ENCODE results near the gene WDR27. TPM values are rescaled to one million over a fixed set of nuclear protein-coding genes. Genes with fewer than 3 reads are reported as not detected.

WDR27 gene
- polyA plus RNA-seq, 1 donor from 2014 or later = 35.8 TPM

- no peaks in the 10 kb centered on the region for H3F3A ChIP-seq (ENCODE audit: insufficient read depth, low read length, poor library complexity, severe bottlenecking)
- no peaks in the 10 kb centered on the region for H3K9me2 ChIP-seq (ENCODE audit: insufficient read depth, low read length)
- H3K27me3 ChIP-seq (ENCODE audit: insufficient read depth, low read depth, low read length) = no peaks in the 10 kb centered on the region
- H2AFZ ChIP-seq (ENCODE audit: low read depth, low read length) = no peak overlapping the region
- H3K4me2 ChIP-seq (ENCODE audit: low read length) = no peak overlapping the region
- no peak overlapping the region for H3K4me3 ChIP-seq (ENCODE audit: low read length)
- TF ChIP-seq, protein P1, sequence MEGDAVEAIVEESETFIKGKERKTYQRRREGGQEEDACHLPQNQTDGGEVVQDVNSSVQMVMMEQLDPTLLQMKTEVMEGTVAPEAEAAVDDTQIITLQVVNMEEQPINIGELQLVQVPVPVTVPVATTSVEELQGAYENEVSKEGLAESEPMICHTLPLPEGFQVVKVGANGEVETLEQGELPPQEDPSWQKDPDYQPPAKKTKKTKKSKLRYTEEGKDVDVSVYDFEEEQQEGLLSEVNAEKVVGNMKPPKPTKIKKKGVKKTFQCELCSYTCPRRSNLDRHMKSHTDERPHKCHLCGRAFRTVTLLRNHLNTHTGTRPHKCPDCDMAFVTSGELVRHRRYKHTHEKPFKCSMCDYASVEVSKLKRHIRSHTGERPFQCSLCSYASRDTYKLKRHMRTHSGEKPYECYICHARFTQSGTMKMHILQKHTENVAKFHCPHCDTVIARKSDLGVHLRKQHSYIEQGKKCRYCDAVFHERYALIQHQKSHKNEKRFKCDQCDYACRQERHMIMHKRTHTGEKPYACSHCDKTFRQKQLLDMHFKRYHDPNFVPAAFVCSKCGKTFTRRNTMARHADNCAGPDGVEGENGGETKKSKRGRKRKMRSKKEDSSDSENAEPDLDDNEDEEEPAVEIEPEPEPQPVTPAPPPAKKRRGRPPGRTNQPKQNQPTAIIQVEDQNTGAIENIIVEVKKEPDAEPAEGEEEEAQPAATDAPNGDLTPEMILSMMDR (IDR thresholded peaks at IDR 0.05; ENCODE audit: poor library complexity, severe bottlenecking) = no peak
- TF ChIP-seq EP300 (conservative IDR thresholded peaks at IDR 0.05; ENCODE audit: poor library complexity, severe bottlenecking) = no peak
- TF ChIP-seq, protein P2, sequence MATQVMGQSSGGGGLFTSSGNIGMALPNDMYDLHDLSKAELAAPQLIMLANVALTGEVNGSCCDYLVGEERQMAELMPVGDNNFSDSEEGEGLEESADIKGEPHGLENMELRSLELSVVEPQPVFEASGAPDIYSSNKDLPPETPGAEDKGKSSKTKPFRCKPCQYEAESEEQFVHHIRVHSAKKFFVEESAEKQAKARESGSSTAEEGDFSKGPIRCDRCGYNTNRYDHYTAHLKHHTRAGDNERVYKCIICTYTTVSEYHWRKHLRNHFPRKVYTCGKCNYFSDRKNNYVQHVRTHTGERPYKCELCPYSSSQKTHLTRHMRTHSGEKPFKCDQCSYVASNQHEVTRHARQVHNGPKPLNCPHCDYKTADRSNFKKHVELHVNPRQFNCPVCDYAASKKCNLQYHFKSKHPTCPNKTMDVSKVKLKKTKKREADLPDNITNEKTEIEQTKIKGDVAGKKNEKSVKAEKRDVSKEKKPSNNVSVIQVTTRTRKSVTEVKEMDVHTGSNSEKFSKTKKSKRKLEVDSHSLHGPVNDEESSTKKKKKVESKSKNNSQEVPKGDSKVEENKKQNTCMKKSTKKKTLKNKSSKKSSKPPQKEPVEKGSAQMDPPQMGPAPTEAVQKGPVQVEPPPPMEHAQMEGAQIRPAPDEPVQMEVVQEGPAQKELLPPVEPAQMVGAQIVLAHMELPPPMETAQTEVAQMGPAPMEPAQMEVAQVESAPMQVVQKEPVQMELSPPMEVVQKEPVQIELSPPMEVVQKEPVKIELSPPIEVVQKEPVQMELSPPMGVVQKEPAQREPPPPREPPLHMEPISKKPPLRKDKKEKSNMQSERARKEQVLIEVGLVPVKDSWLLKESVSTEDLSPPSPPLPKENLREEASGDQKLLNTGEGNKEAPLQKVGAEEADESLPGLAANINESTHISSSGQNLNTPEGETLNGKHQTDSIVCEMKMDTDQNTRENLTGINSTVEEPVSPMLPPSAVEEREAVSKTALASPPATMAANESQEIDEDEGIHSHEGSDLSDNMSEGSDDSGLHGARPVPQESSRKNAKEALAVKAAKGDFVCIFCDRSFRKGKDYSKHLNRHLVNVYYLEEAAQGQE (IDR thresholded peaks at IDR 0.05; ENCODE audit: borderline replicate concordance) = no peak
- no peak for TF ChIP-seq SMC3 (conservative IDR thresholded peaks at IDR 0.05; ENCODE audit: poor library complexity)
- TF ChIP-seq RAD21 (conservative IDR thresholded peaks at IDR 0.05) = no peak
- TF ChIP-seq TAF1 (IDR thresholded peaks at IDR 0.05; ENCODE audit: low read depth) = no peak
- no peak for TF ChIP-seq POLR2AphosphoS5 (IDR thresholded peaks at IDR 0.05)
- no peak for TF ChIP-seq EZH2 (IDR thresholded peaks at IDR 0.05; ENCODE audit: borderline replicate concordance, insufficient read depth, low read length, poor library complexity, severe bottlenecking)
- no peak for TF ChIP-seq MXI1 (conservative IDR thresholded peaks at IDR 0.05; ENCODE audit: poor library complexity, severe bottlenecking)
- H3K9ac ChIP-seq (ENCODE audit: low read length) = no peak overlapping the region
- H3K27ac ChIP-seq (ENCODE audit: low read length) = no peak overlapping the region
- peaks cover 5% of the 10 kb centered on the region for H3K79me2 ChIP-seq (replicated peaks; ENCODE audit: insufficient read depth, low read length)
- no peaks in the 10 kb centered on the region for H3K9me3 ChIP-seq (ENCODE audit: low read length)
- H3K36me3 ChIP-seq (ENCODE audit: insufficient read depth, low read length) = no peaks in the 10 kb centered on the region
- H4K20me1 ChIP-seq (ENCODE audit: insufficient read depth) = no peaks in the 10 kb centered on the region
These were observed 43.6 kb upstream of the WDR27 start for GRCh38 chr6:169745405-169745804.

DNA sequence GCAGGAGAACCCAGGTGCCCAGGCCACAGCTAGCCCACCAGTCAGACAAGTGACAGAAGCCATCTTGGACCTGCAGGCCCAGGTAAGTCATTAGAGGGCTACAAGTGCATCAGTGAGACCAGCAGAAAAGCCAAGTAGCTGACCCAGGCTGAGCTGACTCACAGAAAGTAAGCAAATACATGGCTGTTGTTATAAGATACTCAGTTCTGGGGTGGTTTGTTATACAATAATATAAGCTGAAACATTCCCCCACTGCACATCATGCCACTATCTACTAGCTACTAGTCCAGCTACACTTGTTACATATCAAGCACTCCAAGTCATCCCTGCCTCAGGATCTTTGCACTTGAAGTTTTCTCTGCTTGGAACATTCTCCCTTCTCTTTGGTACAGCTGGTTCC is 39.5 kb upstream of the WDR27 start:
- H3K79me2 ChIP-seq (replicated peaks; ENCODE audit: insufficient read depth, low read length) = no peaks in the 10 kb centered on the region
- H3F3A ChIP-seq (ENCODE audit: insufficient read depth, low read length, poor library complexity, severe bottlenecking) = no peaks in the 10 kb centered on the region
- H4K20me1 ChIP-seq (ENCODE audit: insufficient read depth) = no peaks in the 10 kb centered on the region
- H3K36me3 ChIP-seq (ENCODE audit: insufficient read depth, low read length) = no peaks in the 10 kb centered on the region
- H3K27ac ChIP-seq (ENCODE audit: low read length) = no peak overlapping the region
- H3K4me2 ChIP-seq (ENCODE audit: low read length) = no peak overlapping the region
- no peaks in the 10 kb centered on the region for H3K27me3 ChIP-seq (ENCODE audit: insufficient read depth, low read depth, low read length)
- H3K9me3 ChIP-seq (ENCODE audit: low read length) = no peaks in the 10 kb centered on the region
- H3K9me2 ChIP-seq (ENCODE audit: insufficient read depth, low read length) = no peaks in the 10 kb centered on the region
- H3K9ac ChIP-seq (ENCODE audit: low read length) = no peak overlapping the region
- no peak overlapping the region for H3K4me3 ChIP-seq (ENCODE audit: low read length)
- no peak overlapping the region for H2AFZ ChIP-seq (ENCODE audit: low read depth, low read length)
- TF ChIP-seq TAF1 (IDR thresholded peaks at IDR 0.05; ENCODE audit: low read depth) (no peak), POLR2AphosphoS5 (IDR thresholded peaks at IDR 0.05) (no peak), RAD21 (conservative IDR thresholded peaks at IDR 0.05) (no peak), SMC3 (conservative IDR thresholded peaks at IDR 0.05; ENCODE audit: poor library complexity) (no peak), EZH2 (IDR thresholded peaks at IDR 0.05; ENCODE audit: borderline replicate concordance, insufficient read depth, low read length, poor library complexity, severe bottlenecking) (no peak), EP300 (conservative IDR thresholded peaks at IDR 0.05; ENCODE audit: poor library complexity, severe bottlenecking) (no peak), MXI1 (conservative IDR thresholded peaks at IDR 0.05; ENCODE audit: poor library complexity, severe bottlenecking) (no peak)
- TF ChIP-seq, protein P1 (IDR thresholded peaks at IDR 0.05; ENCODE audit: poor library complexity, severe bottlenecking) = no peak
- TF ChIP-seq, protein P2 (IDR thresholded peaks at IDR 0.05; ENCODE audit: borderline replicate concordance) = no peak

Measured in neural cell (in vitro differentiated cells).